HG02884 (cell line): ENCODE measurements around the gene KAZN.

Experiments used
- ATAC-seq: cut with Tn5 transposase; IDR thresholded peaks from one replicate; pipeline ENCODE4 v1.9.1; 2021; ENCODE audit warnings: mild to moderate bottlenecking, moderate library complexity; ENCODE audit not compliant: unreplicated experiment

KAZN gene

GRCh38 chr1:14945132-14946010 lies 346.9 kb downstream of the KAZN start:
- no peak for ATAC-seq

GRCh38 chr1:14946011-14946359 lies 347.5 kb downstream of the KAZN start:
- ATAC-seq = no peak

GRCh38 chr1:14946684-14947238 lies 348.3 kb downstream of the KAZN start:
- no peak for ATAC-seq

- ATAC-seq = no peak
Measured at GRCh38 chr1:14947421-14947820, 348.9 kb downstream of the KAZN start.

GRCh38 chr1:14948112-14948652 lies 349.7 kb downstream of the KAZN start:
- ATAC-seq = no peak

DNA sequence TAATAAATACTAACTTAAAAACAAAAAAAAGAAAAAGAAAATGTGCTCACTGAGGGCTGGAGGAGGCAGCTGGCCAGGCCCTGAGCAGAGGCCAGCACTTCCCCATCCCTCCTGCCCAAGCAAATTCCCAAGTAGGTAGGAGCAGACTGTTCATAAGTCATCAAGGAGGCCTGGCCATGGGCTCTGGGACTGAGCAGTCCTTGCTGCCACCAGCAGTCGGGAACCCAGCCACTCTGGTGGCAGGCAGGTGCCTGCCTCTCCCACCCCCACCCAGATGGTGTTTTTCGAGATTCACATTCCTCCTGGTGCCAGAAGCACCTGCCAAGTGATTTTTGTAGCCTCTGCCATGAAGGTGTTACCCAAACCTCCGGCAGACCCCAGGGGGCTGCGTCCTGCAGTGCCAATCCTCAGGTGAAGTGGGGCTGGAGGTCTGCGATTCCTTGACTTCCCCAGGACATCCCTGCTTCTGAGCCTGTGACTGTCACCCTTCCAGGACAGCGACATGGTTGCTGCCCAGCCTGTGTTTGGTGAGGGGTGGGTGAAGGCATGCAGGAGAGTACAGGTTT lies 350.9 kb downstream of the KAZN start:
- ATAC-seq = no peak

DNA sequence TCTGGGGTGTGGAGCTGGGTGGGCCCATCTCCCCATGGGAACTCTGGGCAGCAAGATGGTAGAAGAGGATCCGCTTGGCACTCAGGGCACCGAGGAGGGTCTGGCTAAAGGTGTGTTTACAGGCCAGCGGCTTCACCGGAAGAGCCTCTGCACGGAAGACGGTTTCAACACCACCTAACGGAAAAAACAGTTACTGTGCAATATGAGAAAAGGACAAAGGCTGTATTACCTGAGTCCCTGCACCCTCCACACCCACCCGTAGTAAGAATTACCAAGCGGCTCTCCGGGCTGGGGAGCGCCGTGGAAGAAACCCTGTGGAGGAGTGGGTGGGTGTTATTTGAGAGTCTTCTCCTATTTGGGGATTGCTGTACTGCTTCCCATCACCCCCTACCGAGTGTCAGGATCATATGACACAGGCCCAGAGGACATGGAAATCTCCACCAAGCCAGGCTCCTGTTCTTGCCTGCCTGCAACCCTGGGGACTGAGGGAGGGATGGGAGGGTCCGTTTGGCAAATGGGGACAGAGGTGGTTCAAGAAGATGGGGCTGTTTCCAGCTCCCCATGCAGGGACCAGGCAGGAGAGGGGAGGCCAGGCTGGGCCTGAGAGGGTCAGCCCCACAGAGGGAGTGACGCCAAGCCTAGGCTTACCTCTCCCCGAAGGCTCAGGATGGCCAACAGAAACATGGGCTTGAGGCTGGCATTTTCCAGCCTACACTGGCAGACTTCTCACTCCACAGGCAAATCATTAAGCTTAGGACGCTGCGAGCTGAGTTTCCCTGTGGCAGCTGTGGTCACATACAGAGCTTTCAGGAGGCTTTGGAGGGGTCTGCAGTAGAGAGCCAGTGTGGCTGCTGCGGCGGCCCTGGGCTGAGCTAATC lies 351.6 kb downstream of the KAZN start:
- ATAC-seq = no peak

DNA sequence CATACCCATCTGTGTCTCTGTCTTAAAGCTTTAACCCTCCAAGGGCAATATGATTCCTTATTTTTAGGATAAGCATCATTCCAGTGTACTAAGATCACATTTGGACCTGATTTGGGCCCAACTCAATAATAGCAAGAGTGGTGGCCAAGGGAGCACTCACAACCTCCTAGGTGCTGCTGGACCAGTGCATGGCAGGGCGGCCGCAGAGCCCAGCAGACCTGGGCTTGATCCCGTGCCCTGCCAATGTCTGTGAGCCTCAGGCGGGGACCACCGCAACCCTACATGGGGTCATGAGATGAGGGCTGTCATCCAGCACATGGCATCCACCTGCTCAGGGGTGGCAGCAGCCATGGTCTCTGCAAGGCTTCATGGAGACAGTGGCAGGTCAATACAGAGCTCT lies 353.3 kb downstream of the KAZN start:
- ATAC-seq = no peak

GRCh38 chr1:14952626-14953314 lies 354.3 kb downstream of the KAZN start:
- ATAC-seq = no peak

- ATAC-seq = no peak
Measured at GRCh38 chr1:14954210-14954609, 355.7 kb downstream of the KAZN start.

DNA sequence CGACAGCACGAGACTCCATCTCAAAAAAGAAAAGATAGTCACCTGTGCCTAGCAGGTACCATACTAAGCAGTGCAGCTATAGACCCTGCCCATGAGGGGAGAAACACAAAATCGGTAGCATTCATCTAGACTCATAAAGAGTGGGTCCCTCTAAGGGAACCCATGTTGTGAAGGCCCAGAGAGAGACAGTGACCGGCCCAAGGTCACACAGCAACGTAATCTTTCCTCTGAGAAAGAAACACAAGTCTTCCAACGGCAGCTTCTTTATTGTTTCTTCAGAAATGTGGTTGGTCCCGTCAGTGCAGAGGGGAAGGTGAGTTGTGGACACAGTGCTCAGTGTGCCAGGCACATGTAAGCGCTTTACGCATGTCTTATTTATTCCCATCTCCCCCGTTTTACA lies 356.4 kb downstream of the KAZN start:
- ATAC-seq = no peak

DNA sequence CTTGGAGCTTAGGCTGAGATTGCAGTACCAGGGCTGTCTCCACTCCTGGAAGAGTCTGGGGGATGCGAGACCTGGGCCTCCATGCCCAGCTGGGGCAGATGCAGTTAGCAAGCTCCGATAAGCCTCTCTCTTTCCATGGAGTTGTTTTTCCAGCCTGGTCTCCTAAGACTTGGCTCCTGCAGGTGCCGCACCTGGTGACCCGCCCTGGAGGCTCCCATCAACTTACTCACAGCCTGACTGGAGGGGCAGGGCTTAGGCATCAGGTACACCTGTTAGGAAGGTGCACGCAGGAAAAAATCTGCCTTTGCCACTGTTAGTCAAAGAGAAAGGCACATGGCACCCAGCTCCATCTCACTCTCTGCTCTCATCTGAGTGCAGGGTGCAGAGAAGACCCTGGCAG lies 356.9 kb downstream of the KAZN start:
- ATAC-seq = no peak

GRCh38 chr1:14955976-14956375 lies 357.5 kb downstream of the KAZN start:
- ATAC-seq = no peak

DNA sequence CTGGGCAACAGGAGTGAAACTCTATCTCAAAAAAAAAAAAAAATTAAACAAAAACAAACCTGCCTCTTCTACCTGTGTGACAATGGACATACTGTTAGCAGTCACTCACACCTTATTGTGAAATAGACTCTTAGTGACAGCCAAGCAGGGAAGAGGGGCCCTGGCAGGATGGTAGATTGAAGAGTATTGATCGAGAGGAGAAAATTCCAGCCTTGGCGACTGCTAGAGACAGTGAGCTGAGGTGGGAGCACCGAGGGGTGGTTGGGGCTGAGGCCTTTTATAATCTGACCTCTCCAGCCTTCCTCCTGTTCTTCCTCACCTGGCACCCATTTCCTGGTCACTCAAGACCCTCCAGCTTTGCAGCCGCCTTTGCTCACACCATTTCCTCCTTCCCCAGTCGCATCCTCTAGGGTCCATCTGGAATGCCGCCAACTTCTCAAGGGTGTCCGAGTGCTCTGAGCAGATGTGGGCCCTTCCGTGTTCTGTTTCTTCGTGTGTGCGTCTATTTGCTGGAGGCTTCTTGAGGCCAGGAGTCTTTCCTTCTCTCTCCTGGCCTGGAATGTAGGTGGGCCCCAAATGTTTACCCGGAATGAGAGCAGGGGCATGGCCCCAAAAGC lies 358.2 kb downstream of the KAZN start:
- no peak for ATAC-seq

GRCh38 chr1:14957375-14958098 lies 359.1 kb downstream of the KAZN start:
- no peak for ATAC-seq

DNA sequence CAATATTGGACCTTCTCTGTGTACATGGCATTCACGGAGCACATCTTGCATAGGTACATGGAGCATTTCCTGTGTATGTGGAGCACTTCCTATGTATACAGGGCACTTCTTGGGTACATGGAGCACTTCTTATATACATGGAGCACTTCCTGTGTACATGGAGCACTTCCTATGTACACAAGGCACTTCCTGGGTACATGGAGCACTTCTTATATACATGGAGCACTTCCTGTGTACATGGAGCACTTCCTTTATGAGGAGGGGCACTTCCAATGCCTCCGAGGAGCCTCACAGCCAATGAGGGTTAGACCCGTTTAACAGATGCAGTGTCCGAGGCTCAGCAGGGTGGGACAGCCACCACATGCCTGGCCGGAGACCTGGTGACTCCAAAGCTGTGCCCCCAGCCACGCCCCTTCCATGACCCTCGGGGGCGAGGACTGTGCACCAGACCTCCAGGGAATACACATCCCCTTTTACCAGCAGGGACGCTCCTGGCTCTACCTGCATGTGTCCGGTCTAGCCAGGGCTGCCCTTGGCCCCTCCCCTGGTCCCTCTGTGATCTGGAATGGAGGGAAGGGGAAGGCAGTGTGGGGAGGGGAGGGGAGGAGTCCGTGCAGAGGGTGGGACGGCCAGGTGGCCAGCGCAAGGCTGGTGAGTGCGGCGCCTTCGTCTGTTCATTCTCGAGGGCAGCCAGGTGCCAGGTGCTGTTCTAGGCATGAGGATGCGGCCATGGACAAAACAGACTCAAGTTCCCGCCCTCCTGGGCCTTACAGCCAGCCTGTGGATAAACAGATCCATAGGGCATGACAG lies 360.0 kb downstream of the KAZN start:
- ATAC-seq = no peak

GRCh38 chr1:14959059-14959694 lies 360.7 kb downstream of the KAZN start:
- no peak for ATAC-seq

GRCh38 chr1:14961661-14962267 lies 363.3 kb downstream of the KAZN start:
- no peak for ATAC-seq
